ENCODE data around the gene TCF12.
"Not testable (repeated sequence)": the region's sequence is repeated elsewhere in the genome, so short reads cannot be mapped to it uniquely, and the experiment has no call there.

Gene TCF12

GRCh38 chr15:57130956-57131355 lies 212.5 kb downstream of the TCF12 start:
- Mint-ChIP-seq H3K4me1 (peaks cover 63% of the 10 kb centered on the region), H3K36me3 (ENCODE audit: low read depth) (peaks cover 20% of the 10 kb centered on the region), H3K4me3 (no peak overlapping the region), H3K27ac (no peak overlapping the region), H3K9me3 (no peaks in the 10 kb centered on the region), H3K27me3 (no peaks in the 10 kb centered on the region)
- no peak for DNase-seq
- no peak for ATAC-seq

- no peak overlapping the region for H3K4me3 Mint-ChIP-seq
- no peak overlapping the region for H3K27ac Mint-ChIP-seq
- H3K4me1 Mint-ChIP-seq: peaks cover 63% of the 10 kb centered on the region
- H3K36me3 Mint-ChIP-seq (ENCODE audit: low read depth): peaks cover 9% of the 10 kb centered on the region
- H3K27me3 Mint-ChIP-seq: no peaks in the 10 kb centered on the region
- DNase-seq: peak; percentile 3
- ATAC-seq: peak; percentile 57
- no peaks in the 10 kb centered on the region for H3K9me3 Mint-ChIP-seq
These were observed 214.9 kb downstream of the TCF12 start for GRCh38 chr15:57133127-57133968.

- peaks cover 9% of the 10 kb centered on the region for H3K36me3 Mint-ChIP-seq (ENCODE audit: low read depth)
- no peaks in the 10 kb centered on the region for H3K27me3 Mint-ChIP-seq
- no peaks in the 10 kb centered on the region for H3K9me3 Mint-ChIP-seq
- DNase-seq: no peak
- ATAC-seq: no peak
- no peak overlapping the region for H3K27ac Mint-ChIP-seq
- peaks cover 60% of the 10 kb centered on the region for H3K4me1 Mint-ChIP-seq
- H3K4me3 Mint-ChIP-seq: no peak overlapping the region
These were observed 215.7 kb downstream of the TCF12 start for GRCh38 chr15:57134071-57134605.

GRCh38 chr15:57134851-57135250 lies 216.4 kb downstream of the TCF12 start:
- H3K27me3 Mint-ChIP-seq: no peaks in the 10 kb centered on the region
- H3K36me3 Mint-ChIP-seq (ENCODE audit: low read depth): peaks cover 9% of the 10 kb centered on the region
- H3K4me3 Mint-ChIP-seq: no peak overlapping the region
- no peaks in the 10 kb centered on the region for H3K9me3 Mint-ChIP-seq
- H3K4me1 Mint-ChIP-seq: peaks cover 55% of the 10 kb centered on the region
- no peak overlapping the region for H3K27ac Mint-ChIP-seq
- no peak for DNase-seq
- no peak for ATAC-seq

GRCh38 chr15:57135800-57136199 lies 217.4 kb downstream of the TCF12 start:
- H3K36me3 Mint-ChIP-seq (ENCODE audit: low read depth): peaks cover 4% of the 10 kb centered on the region
- no peak overlapping the region for H3K27ac Mint-ChIP-seq
- ATAC-seq (no peak), DNase-seq (no peak)
- H3K9me3 Mint-ChIP-seq: no peaks in the 10 kb centered on the region
- peaks cover 48% of the 10 kb centered on the region for H3K4me1 Mint-ChIP-seq
- no peak overlapping the region for H3K4me3 Mint-ChIP-seq
- H3K27me3 Mint-ChIP-seq: no peaks in the 10 kb centered on the region

GRCh38 chr15:57138349-57138788 lies 219.9 kb downstream of the TCF12 start:
- ATAC-seq: no peak
- no peaks in the 10 kb centered on the region for H3K9me3 Mint-ChIP-seq

GRCh38 chr15:57143511-57144078 lies 225.2 kb downstream of the TCF12 start:
- H3K27ac Mint-ChIP-seq: no peak overlapping the region
- H3K4me3 Mint-ChIP-seq: no peak overlapping the region
- H3K27me3 Mint-ChIP-seq: no peaks in the 10 kb centered on the region

More at GRCh38 chr15:57138349-57138788, 219.9 kb downstream of the TCF12 start:
- H3K27me3 Mint-ChIP-seq: no peaks in the 10 kb centered on the region
- DNase-seq: no peak
- peaks cover 2% of the 10 kb centered on the region for H3K36me3 Mint-ChIP-seq (ENCODE audit: low read depth)
- H3K27ac Mint-ChIP-seq: no peak overlapping the region
- H3K4me1 Mint-ChIP-seq: peaks cover 28% of the 10 kb centered on the region
- no peak overlapping the region for H3K4me3 Mint-ChIP-seq

GRCh38 chr15:57144448-57144847 lies 226.0 kb downstream of the TCF12 start:
- Mint-ChIP-seq H3K36me3 (ENCODE audit: low read depth) (peaks cover 6% of the 10 kb centered on the region), H3K27me3 (no peaks in the 10 kb centered on the region), H3K27ac (no peak overlapping the region), H3K4me1 (peaks cover 11% of the 10 kb centered on the region), H3K9me3 (no peaks in the 10 kb centered on the region), H3K4me3 (no peak overlapping the region)
- ATAC-seq (no peak), DNase-seq (no peak)

More at GRCh38 chr15:57143511-57144078, 225.2 kb downstream of the TCF12 start:
- peaks cover 2% of the 10 kb centered on the region for H3K36me3 Mint-ChIP-seq (ENCODE audit: low read depth)
- ATAC-seq (no peak), DNase-seq (no peak)
- no peaks in the 10 kb centered on the region for H3K9me3 Mint-ChIP-seq
- peaks cover 12% of the 10 kb centered on the region for H3K4me1 Mint-ChIP-seq

GRCh38 chr15:57146506-57147201 lies 228.2 kb downstream of the TCF12 start:
- Mint-ChIP-seq H3K36me3 (ENCODE audit: low read depth) (peaks cover 24% of the 10 kb centered on the region), H3K27ac (no peak overlapping the region), H3K4me3 (no peak overlapping the region), H3K4me1 (peaks cover 11% of the 10 kb centered on the region), H3K9me3 (peaks cover 7% of the 10 kb centered on the region), H3K27me3 (no peaks in the 10 kb centered on the region)
- DNase-seq: no peak
- no peak for ATAC-seq

- Mint-ChIP-seq H3K4me1 (peaks cover 17% of the 10 kb centered on the region), H3K4me3 (no peak overlapping the region), H3K9me3 (peaks cover 15% of the 10 kb centered on the region), H3K36me3 (ENCODE audit: low read depth) (peaks cover 34% of the 10 kb centered on the region), H3K27ac (no peak overlapping the region), H3K27me3 (no peaks in the 10 kb centered on the region)
- DNase-seq: no peak
- no peak for ATAC-seq
These were observed 229.2 kb downstream of the TCF12 start for GRCh38 chr15:57147621-57148020.

- peaks cover 38% of the 10 kb centered on the region for H3K36me3 Mint-ChIP-seq (ENCODE audit: low read depth)
- H3K4me1 Mint-ChIP-seq: peaks cover 24% of the 10 kb centered on the region
- peaks cover 17% of the 10 kb centered on the region for H3K9me3 Mint-ChIP-seq
- no peak overlapping the region for H3K27ac Mint-ChIP-seq
- ATAC-seq: no peak
- DNase-seq: no peak
- no peak overlapping the region for H3K4me3 Mint-ChIP-seq
- no peaks in the 10 kb centered on the region for H3K27me3 Mint-ChIP-seq
These were observed 229.8 kb downstream of the TCF12 start for GRCh38 chr15:57148262-57148661.

GRCh38 chr15:57149196-57149595 lies 230.8 kb downstream of the TCF12 start:
- no peak overlapping the region for H3K4me3 Mint-ChIP-seq
- H3K9me3 Mint-ChIP-seq: peaks cover 17% of the 10 kb centered on the region
- no peak overlapping the region for H3K27ac Mint-ChIP-seq
- H3K27me3 Mint-ChIP-seq: no peaks in the 10 kb centered on the region
- peaks cover 44% of the 10 kb centered on the region for H3K36me3 Mint-ChIP-seq (ENCODE audit: low read depth)
- DNase-seq (no peak), ATAC-seq (no peak)
- H3K4me1 Mint-ChIP-seq: peaks cover 30% of the 10 kb centered on the region

GRCh38 chr15:57150066-57150865 lies 231.8 kb downstream of the TCF12 start:
- no peak overlapping the region for H3K27ac Mint-ChIP-seq
- DNase-seq: no peak

GRCh38 chr15:57150866-57151203 lies 232.4 kb downstream of the TCF12 start:
- H3K4me1 Mint-ChIP-seq: peaks cover 30% of the 10 kb centered on the region
- not testable (repeated sequence) for H3K27ac Mint-ChIP-seq, DNase-seq, H3K4me3 Mint-ChIP-seq, ATAC-seq, H3K27me3 Mint-ChIP-seq
- peaks cover 48% of the 10 kb centered on the region for H3K36me3 Mint-ChIP-seq (ENCODE audit: low read depth)
- H3K9me3 Mint-ChIP-seq: peaks cover 17% of the 10 kb centered on the region

More at GRCh38 chr15:57150066-57150865, 231.8 kb downstream of the TCF12 start:
- Mint-ChIP-seq H3K36me3 (ENCODE audit: low read depth) (peaks cover 48% of the 10 kb centered on the region), H3K9me3 (peaks cover 17% of the 10 kb centered on the region), H3K27me3 (no peaks in the 10 kb centered on the region), H3K4me1 (peaks cover 30% of the 10 kb centered on the region), H3K4me3 (no peak overlapping the region)
- ATAC-seq: no peak

Measured in activated naive CD8-positive, alpha-beta T cell treated with anti-CD3 and anti-CD28 coated beads, Interleukin-2, amount 50 U/mL, for 24 hours (primary cell).